Suprapubic skin (tissue), 3 donors: ENCODE measurements around the gene SBSN.

ENCODE experiments used
- CTCF ChIP-seq, 2 donors: fragments of 200-600 bp in 1 of 2; fragments of 450-650 bp in 1 of 2; sonication (generic) in 1 of 2; IDR thresholded peaks; one replicate each; pipeline ENCODE4 v1.5.1; 2016 to 2019; ENCODE audit warnings: antibody characterized with exemption in 2 of 2, mild to moderate bottlenecking in 1 of 2, moderate library complexity in 1 of 2
- EP300 ChIP-seq: sonication (generic); formaldehyde crosslinking; IDR thresholded peaks from one replicate; pipeline ENCODE4 v1.6.1; 2017; ENCODE audit warnings: antibody characterized with exemption

GRCh38 chr19:35478794-35479677 is 49.1 kb downstream of the SBSN start:
- TF ChIP-seq CTCF (IDR thresholded peaks at IDR 0.05) (no peak), EP300 (no peak)
